HepG2 (cell line): ENCODE measurements around the gene RERE. TPM values are rescaled to one million over a fixed set of nuclear protein-coding genes. Genes with fewer than 3 reads are reported as not detected.

ENCODE experiments used
- ARNTL ChIP-seq: sonication (generic); formaldehyde crosslinking; IDR thresholded peaks from 2 replicates; pipeline ENCODE4 v1.4.0; 2020; ENCODE audit warnings: mild to moderate bottlenecking, missing genetic modification reagents
- ASH2L ChIP-seq: fragments of 300-600, 200-600 bp; sonication (generic); IDR thresholded peaks from 2 replicates; pipeline ENCODE4 v1.7.0; 2017; ENCODE audit warnings: low read depth, mild to moderate bottlenecking, moderate library complexity, mixed read lengths, low read length; ENCODE audit not compliant: insufficient read length
- ATF4 ChIP-seq, 2 experiments: fragments of 450-650 bp in 1 of 2; sonication (generic) in 1 of 2; formaldehyde crosslinking; IDR thresholded peaks; 2 replicates each; pipeline versions ENCODE4 v1.5.0 to v1.8.0; 2020 to 2022; ENCODE audit warnings: mild to moderate bottlenecking in 1 of 2, missing genetic modification reagents in 1 of 2
- ATF7 ChIP-seq, 2 experiments: fragments of 450-650 bp in 1 of 2; sonication (generic) in 1 of 2; formaldehyde crosslinking in 1 of 2; IDR thresholded peaks; 2 replicates each; pipeline versions ENCODE4 v1.4.0 to v1.6.1; 2016 to 2020; ENCODE audit warnings: antibody characterized with exemption in 1 of 2, mild to moderate bottlenecking in 1 of 2, missing genetic modification reagents in 1 of 2
- CENPBD1 ChIP-seq: sonication (generic); formaldehyde crosslinking; IDR thresholded peaks from 2 replicates; pipeline ENCODE4 v1.8.0; 2022; ENCODE audit warnings: missing genetic modification reagents, low read depth, mild to moderate bottlenecking, borderline replicate concordance
- FOXA1 ChIP-seq, 2 experiments: fragments of 450-650 bp in 1 of 2; sonication (generic) in 1 of 2; formaldehyde crosslinking in 1 of 2; IDR thresholded peaks; 2 replicates each; pipeline versions ENCODE4 v1.4.0 to v1.6.1; 2016 to 2020; ENCODE audit warnings: missing genetic modification reagents in 1 of 2
- HDAC6 ChIP-seq: fragments of 200-600 bp; sonication (generic); IDR thresholded peaks from 2 replicates; pipeline ENCODE4 v1.7.0; 2017; ENCODE audit warnings: mild to moderate bottlenecking, antibody characterized with exemption, low read length, low read depth
- KDM3A ChIP-seq: IDR thresholded peaks from 2 replicates; pipeline ENCODE4 v1.6.1; 2018; ENCODE audit warnings: low read depth, missing compliant biosample characterization
- MEF2D ChIP-seq: sonication (generic); formaldehyde crosslinking; IDR thresholded peaks from 2 replicates; pipeline ENCODE4 v1.5.1; 2020; ENCODE audit warnings: mild to moderate bottlenecking, missing genetic modification reagents
- NONO ChIP-seq, 2 experiments: fragments of 450-650 bp in 1 of 2; sonication (generic) in 1 of 2; formaldehyde crosslinking in 1 of 2; IDR thresholded peaks in 1 of 2; conservative IDR thresholded peaks in 1 of 2; 2 replicates each; pipeline versions ENCODE4 v1.6.1 to v1.8.0; 2017 to 2022; ENCODE audit warnings: mild to moderate bottlenecking in 1 of 2, missing genetic modification reagents in 1 of 2, moderate library complexity in 1 of 2
- NR2F6 ChIP-seq, 2 experiments: IDR thresholded peaks; 2 replicates each; pipeline ENCODE4 v1.6.1; 2016; ENCODE audit warnings: antibody characterized with exemption in 1 of 2, mild to moderate bottlenecking in 1 of 2
- SKI ChIP-seq: fragments of 450-650 bp; IDR thresholded peaks from one replicate; pipeline ENCODE4 v1.6.1; 2018; ENCODE audit warnings: mild to moderate bottlenecking; ENCODE audit not compliant: partially characterized antibody
- THAP11 ChIP-seq: IDR thresholded peaks from 2 replicates; pipeline ENCODE4 v1.6.1; 2016; ENCODE audit warnings: missing biosample characterization, missing genetic modification reagents
- ZBED4 ChIP-seq: sonication (generic); formaldehyde crosslinking; IDR thresholded peaks from 2 replicates; pipeline ENCODE4 v1.4.0; 2020; ENCODE audit warnings: missing genetic modification reagents, borderline replicate concordance
- ZNF124 ChIP-seq: sonication (generic); formaldehyde crosslinking; IDR thresholded peaks from 2 replicates; pipeline ENCODE4 v1.4.0; 2020; ENCODE audit warnings: missing genetic modification reagents
- ZNF446 ChIP-seq: sonication (generic); formaldehyde crosslinking; IDR thresholded peaks from 2 replicates; pipeline ENCODE4 v1.5.0; 2020; ENCODE audit warnings: mild to moderate bottlenecking, missing genetic modification reagents
- ZNF644 ChIP-seq: IDR thresholded peaks from 2 replicates; pipeline ENCODE4 v1.6.1; 2016; ENCODE audit warnings: low read depth
- ZNF761 ChIP-seq: sonication (generic); formaldehyde crosslinking; conservative IDR thresholded peaks from 2 replicates; pipeline ENCODE4 v1.4.0; 2020; ENCODE audit warnings: mild to moderate bottlenecking, missing genetic modification reagents
- polyA plus RNA-seq, 8 experiments: library from polyadenylated mRNA; depleted of rRNA in 3 of 8; stranded (reverse) in 7 of 8; unstranded in 1 of 8; fragments of >200 nt; fragmentation: Illumina TruSeq in 4 of 8; extraction: Trizol in 4 of 8; gene quantifications; 2 replicates each; pipeline versions ENCODE4 v1.2.1 to v1.2.3, GENCODE V29; 2011 to 2016; ENCODE audit warnings: low read depth in 4 of 8, missing spikeins in 1 of 8, mixed read lengths in 1 of 8; ENCODE audit not compliant: insufficient read depth in 1 of 8
- total RNA-seq, 5 experiments: library from RNA; depleted of rRNA; stranded (reverse); fragments of >200 nt; fragmentation: Illumina TruSeq; extraction: Trizol; gene quantifications; 2 replicates each; pipeline ENCODE4 v1.2.3, GENCODE V29; 2016; ENCODE audit warnings: low read depth in 1 of 5
- TF ChIP-seq, protein P1 (sequence below): sonication (generic); formaldehyde crosslinking; IDR thresholded peaks from 2 replicates; pipeline ENCODE4 v1.4.0; 2020; ENCODE audit warnings: missing genetic modification reagents
- TF ChIP-seq, protein P2 (sequence below): sonication (generic); formaldehyde crosslinking; IDR thresholded peaks from 2 replicates; pipeline ENCODE4 v1.8.1; 2023; ENCODE audit warnings: mild to moderate bottlenecking, missing genetic modification reagents, borderline replicate concordance

RERE gene
- total and polyA plus RNA-seq, 2 of the 13 experiments (the other 11 are each of a cell fraction or from before 2014, with no cell fraction given): 18.3 to 21.9 TPM

DNA sequence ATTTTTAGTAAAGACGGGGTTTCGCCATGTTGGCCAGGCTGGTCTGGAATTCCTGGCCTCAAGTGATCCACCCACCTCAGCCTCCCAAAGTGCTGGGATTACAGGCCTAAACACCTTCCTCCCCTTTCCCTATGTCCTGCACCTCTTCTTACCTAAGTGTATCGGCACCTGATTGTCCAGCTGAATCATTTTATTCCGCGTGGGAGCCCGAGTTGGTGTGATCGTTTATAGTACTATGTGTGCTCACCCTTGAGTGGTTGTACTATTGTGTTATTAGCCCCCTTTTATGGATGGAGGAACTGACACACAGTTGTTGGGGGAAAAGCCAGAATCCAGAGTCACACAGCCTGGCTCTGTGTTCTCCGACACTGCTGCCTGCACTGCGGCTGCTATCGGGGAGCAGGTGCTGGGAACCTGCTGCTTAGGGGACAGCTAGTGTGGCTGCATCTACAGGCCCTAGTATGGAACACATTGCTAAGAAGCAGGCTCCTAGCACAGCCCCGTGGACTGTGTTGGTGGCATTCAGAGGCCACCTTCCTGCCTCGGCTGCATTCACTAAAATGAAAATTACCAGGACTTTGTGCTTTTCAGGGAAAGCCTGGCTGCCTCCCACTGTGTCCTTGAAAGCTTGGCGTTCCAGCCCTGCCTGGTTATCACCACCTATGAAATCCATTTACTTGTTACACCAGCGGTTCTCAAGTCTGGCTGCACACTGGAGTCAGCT is 39.4 kb upstream of the RERE start (continued):
- TF ChIP-seq NR2F6 (IDR thresholded peaks at IDR 0.05) (no peak), NR2F6 (CRISPR knock-in tag; IDR thresholded peaks at IDR 0.05) (no peak), ZNF446 (CRISPR knock-in tag) (no peak), ATF4 (CRISPR knock-in tag; IDR thresholded peaks at IDR 0.05) (peak in 1 of 2 experiments; percentile 83; a peak in 2 of 4 replicates), NONO (IDR thresholded peaks at IDR 0.05) (no peak), NONO (CRISPR knock-in tag; conservative IDR thresholded peaks at IDR 0.05) (peak; percentile 43), ZBED4 (CRISPR knock-in tag) (no peak), ATF7 (IDR thresholded peaks at IDR 0.05) (no peak), ATF7 (CRISPR knock-in tag; IDR thresholded peaks at IDR 0.05) (no peak), ZNF644 (no peak), SKI (peak; percentile 37), ARNTL (CRISPR knock-in tag) (no peak), FOXA1 (IDR thresholded peaks at IDR 0.05) (no peak), FOXA1 (CRISPR knock-in tag; IDR thresholded peaks at IDR 0.05) (no peak), ZNF761 (CRISPR knock-in tag) (no peak), HDAC6 (no peak), KDM3A (CRISPR knock-in tag) (no peak), THAP11 (CRISPR knock-in tag) (no peak), MEF2D (CRISPR knock-in tag) (0 out of 2 replicates have a peak, but pooled peaks have one; percentile 15), ZNF124 (CRISPR knock-in tag) (peak; percentile 99), ASH2L (peak; percentile 30), CENPBD1 (CRISPR knock-in tag) (no peak)
- TF ChIP-seq, protein P1, sequence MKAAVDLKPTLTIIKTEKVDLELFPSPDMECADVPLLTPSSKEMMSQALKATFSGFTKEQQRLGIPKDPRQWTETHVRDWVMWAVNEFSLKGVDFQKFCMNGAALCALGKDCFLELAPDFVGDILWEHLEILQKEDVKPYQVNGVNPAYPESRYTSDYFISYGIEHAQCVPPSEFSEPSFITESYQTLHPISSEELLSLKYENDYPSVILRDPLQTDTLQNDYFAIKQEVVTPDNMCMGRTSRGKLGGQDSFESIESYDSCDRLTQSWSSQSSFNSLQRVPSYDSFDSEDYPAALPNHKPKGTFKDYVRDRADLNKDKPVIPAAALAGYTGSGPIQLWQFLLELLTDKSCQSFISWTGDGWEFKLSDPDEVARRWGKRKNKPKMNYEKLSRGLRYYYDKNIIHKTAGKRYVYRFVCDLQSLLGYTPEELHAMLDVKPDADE (CRISPR knock-in tag): no peak
- TF ChIP-seq, protein P2, sequence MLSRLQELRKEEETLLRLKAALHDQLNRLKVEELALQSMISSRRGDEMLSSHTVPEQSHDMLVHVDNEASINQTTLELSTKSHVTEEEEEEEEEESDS: no peak
